SHP77 treated with DMSO at 0.1 percent for 48 hours (cell line): ENCODE results near the gene SDSL.

Source experiments
- DNase-seq: peaks from one replicate; lab custom pipeline; 2025; lab: John Stamatoyannopoulos, UW

Gene SDSL

DNA sequence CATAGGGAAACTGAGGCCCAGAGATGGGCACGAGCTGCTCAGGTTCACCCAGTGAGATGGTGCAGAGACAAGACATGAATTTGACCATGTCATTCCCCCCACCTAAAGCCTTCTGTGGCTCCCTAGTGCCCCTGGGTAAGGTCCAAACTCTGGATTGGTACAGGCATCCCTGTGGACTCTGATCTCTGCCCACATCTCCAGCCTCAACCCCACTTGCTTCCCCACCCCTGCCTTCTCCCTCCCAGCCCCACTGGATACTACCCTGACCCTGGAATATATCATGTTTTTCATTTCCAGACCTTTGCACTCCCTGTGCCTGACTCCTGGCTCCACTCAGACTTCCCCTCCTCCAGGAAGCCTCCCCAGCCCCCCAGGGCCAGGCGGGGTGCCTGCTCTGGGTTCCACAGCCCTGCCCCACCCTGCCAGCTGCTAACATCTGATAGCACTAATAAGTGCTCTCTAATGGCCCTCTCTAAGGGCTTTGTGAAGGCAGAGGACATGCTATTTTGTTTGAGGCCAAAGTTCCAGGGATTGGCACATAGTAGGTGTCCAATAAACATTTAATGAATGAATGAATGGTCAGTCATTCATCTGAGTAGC is 1.1 kb upstream of the SDSL start:
- no peak for DNase-seq

DNA sequence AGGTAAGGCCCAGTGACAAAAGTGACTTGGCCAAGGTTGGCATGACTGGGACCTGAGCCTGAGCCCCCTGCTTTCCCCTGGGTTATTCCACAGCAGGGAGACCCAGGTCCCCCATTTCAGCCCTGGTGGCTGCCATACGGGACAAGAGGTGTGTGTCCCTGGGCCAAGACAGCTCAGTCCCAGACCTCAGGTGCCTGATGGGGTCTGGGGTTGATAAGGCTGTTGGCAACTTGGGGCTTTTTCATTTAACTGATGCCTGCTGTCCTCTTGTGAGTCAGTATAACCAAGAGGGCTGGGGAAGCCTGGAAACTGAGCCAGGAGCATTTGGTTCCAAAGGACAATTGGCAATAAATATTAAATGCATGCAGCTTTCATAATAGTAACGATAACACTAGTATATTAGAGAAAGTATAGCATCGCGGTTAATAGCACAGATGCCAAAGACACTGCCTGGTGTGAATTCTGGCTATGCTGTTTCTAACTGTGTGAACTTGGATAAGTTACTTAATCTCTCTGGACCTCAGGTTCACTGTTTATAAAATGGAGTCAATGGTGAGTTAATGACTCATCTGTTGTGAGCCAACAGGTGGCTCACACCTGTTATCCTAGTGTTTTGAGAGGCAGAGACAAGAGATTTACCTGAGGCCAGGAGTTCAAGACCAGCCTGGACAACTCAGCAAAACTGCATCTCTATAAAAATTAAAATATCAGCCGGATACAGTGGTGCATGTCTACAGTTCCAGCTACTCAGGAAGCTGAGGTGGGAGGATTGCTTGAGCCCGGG is 898 bp downstream of the SDSL start:
- no peak for DNase-seq

DNA sequence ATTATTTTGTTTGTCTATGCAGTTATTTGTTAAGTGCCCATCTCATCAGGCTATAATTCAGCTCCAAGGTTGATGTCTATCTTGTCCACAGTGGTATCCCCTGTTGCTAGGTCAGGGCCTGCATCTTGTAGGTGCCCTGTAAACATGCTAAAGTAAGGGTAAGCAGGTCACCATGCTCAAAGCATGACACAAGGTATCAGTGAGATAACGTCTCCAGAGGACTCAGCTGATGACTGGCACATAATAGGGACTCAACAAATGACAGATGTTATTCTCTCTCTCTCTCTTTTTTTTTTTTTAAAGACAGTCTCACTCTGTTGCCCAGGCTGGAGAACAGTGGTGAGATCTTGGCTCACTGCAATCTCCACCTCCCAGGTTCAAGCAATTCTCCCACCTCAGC is 2.3 kb downstream of the SDSL start:
- no peak for DNase-seq

DNA sequence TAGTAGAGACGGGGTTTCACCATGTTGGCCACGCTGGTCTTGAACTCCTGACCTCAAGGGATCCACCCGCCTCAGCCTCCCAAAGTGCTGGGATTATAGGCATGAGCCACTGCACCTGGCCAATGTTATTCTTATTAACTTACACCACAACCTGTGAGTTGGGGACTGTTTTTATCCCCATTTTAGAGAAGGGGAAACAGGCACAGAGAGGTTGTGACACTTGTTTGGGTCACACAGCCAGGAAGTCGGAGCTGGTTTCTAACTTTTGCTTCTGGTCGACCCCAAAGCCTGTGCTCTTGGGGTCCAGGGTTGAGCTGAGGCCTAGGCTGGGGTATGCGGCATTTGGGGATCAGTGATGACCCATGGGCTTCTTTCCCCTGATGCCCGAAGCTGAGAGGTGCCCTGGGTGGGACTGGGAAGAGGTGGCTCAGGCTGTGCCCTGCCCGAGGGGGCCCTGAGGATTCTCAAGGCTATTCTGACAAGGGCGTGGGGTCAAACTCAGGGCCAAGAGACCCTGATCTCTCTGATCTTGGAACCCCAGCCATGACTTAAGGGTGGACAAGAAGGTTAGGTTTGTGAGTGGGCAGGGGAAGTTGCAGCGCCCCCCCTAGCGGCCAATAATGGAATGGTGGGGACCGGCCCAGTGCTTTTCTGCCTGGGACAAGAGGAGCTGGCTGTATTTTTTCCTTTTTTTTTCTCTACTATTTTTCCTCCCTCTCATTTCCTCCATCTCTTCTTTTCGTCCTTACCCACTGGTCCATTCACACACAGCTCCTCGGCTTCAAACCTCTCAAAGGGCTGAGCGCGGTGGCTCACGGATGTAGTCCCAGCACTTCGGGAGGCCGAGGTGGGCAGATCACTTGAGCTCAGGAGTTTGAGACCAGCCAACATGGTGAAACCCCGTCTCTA is 3.0 kb downstream of the SDSL start:
- DNase-seq, result peak; percentile 31

DNA sequence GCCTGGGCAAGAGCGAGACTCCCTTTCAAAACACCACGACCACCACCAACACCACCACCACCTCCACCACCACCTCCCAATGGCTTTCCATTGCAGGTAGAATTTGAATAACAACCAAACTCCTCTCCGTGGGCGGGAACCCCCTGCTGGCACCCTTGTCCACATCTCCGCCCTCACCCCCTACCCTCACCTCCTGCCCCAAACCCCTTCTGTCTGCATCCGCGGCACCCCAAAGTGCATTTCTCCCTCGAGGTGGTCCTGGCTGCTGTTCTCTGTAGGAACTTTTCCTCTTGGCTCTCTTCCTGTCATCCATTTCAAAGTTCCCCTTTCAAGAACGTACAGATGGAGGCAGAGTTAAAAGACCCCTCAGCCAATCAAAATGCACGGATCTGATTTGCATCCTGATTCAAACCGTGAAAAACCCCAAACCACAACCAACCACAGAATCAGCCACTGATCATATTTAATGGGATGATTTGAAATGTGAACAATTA is 3.8 kb downstream of the SDSL start:
- no peak for DNase-seq

DNA sequence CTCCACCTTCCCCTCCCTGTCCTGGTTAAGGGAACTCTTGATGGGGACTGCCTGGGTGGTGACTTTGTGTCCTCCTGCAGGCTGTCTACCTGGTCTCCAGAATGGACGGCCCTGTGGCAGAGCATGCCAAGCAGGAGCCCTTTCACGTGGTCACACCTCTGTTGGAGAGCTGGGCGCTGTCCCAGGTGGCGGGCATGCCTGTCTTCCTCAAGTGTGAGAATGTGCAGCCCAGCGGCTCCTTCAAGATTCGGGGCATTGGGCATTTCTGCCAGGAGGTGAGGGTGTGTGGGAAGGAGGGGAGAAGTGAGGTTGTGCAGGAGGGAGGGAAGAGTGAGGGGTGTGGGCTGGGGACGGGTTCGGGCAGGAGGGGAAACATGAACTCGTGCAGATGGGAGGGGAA is 5.7 kb downstream of the SDSL start:
- no peak for DNase-seq

DNA sequence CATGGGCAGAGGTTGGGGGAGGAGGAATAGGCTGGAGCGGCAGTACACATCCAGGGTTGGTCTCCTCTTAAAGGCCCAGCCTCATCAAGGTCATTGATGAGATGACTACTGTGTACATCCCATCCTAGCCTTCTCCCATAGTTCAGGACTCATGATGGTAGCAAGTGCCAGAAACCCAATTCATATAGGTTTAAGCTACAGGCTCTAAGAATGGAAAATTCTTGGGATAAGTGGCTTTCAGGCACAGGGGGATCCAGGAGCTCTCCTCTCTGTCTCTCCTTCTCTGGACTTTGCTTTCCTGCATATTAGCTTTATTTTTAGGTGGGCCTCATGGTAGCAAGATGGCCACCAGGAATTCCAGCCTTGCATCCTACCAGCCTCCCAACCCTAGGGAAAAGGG is 6.3 kb downstream of the SDSL start:
- DNase-seq, result no peak

DNA sequence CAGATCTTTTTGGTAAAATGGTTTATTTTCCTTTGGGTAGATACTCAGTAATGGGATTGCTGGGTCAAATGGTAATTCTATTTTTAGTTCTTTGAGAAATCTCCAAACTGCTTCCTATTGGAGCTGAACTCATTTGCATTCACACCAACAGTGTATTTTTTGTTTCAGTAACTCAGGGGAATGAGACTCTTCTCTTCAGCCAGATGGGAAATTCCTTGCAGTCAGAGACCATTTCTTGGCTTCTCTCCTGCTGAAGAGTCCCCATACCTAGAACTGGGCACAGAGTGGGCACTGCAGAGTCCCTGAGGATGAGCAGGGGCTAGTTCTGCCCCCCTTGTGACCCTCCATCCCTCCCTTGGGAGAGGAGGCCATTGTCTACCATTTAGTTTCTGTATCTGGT is 10.8 kb downstream of the SDSL start:
- no peak for DNase-seq

DNA sequence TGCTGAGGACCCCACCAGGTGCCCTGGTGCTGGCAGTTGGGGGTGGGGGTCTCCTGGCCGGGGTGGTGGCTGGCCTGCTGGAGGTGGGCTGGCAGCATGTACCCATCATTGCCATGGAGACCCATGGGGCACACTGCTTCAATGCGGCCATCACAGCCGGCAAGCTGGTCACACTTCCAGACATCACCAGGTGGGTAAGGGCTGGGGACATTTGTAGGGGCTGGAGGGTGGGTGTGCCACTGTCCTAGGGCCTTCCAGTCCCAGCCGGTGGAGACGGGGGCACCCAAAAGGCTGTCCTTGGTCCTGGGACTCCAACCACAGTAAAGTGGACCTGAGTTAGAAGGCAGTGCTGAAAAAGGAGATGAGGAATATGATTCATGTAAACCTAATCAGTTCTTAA is 13.2 kb downstream of the SDSL start:
- DNase-seq, result no peak

DNA sequence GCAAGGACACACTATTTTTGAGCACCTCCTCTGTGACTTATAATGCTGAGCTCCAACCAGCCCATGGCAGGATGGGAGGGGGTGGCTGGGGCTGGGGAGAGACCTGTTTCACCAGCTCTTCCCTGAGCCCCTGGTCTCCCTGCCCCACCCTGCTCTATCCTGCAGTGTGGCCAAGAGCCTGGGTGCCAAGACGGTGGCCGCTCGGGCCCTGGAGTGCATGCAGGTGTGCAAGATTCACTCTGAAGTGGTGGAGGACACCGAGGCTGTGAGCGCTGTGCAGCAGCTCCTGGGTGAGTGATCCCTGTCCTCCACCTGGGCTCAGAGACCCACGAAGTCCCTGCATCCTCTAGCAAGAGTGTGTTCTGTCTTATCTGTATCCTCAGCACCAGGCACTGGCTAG is 14.4 kb downstream of the SDSL start:
- no peak for DNase-seq

DNA sequence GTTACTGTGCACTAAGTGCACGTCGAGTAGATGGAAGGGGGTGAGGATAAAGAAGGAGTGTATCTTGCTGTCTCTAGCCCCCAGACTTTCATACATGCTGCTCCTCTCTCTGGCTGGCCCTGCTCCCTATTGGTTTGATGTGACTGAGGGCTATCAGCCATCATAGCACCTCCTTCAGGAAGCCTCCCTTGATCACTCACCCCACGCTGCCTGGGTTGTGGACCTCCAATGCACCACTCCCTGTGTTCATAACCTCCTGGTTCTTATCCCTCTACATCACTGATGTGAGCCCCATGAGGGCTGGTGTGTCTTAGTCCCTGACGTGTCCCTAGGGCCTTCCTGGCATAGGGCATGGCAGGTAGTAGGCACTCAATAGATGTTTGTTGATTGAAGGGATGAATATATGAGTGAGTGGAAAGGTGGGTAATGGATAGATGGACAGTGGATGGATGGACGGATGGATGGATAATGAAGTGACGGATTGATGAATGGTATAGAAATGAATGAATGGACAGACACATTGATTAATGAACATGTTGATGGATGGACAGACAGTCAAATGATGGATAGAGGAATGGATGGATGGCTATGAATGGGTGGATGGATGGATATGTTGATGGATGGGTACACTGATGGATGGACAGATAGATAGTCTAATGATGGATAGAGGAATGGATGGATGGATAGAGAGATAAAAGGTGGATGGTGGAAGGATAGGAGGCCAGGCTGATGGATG is 15.0 kb downstream of the SDSL start:
- DNase-seq, result no peak

DNA sequence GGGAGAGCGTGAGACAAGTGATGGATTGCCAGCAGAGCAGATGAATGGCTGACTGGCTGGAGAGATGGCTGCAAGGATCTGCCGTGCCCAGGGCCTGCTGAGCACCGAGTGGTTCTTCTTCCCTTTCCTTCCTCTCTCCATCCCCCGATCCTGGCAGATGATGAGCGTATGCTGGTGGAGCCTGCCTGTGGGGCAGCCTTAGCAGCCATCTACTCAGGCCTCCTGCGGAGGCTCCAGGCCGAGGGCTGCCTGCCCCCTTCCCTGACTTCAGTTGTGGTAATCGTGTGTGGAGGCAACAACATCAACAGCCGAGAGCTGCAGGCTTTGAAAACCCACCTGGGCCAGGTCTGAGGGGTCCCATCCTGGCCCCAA is 15.5 kb downstream of the SDSL start:
- DNase-seq, result no peak

DNA sequence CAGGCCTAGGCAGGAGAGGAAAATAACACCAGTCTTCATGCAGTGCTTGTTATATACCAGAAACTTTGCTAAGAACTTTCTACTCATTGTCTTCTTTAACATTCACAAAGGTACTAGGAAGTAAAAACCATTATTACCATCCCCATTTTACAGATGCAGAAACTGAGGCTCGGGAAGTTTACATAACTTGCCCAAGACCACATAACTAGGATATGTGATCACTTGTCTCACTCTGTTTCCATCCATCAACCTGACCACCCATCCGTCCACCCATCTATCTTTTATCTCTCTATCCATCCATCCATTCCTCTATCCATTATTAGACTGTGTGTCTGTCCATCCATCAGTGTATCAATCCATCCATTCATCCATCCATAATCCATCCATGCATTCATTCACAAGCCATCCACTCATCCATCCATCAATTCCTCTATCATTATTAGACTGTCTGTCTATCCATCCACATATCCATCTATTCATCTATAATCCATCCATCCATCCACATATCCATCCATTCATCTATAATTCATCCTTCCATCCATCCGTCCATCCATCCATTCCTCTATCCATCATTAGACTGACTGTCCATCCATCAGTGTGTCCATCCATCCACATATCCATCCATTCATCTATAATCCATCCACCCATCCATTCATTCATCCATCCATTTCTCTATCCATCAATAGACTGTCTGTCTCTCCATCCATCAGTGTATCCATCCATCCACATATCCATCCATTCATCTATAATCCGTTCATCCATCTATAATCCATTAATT is 16.5 kb downstream of the SDSL start:
- DNase-seq, result no peak

DNA sequence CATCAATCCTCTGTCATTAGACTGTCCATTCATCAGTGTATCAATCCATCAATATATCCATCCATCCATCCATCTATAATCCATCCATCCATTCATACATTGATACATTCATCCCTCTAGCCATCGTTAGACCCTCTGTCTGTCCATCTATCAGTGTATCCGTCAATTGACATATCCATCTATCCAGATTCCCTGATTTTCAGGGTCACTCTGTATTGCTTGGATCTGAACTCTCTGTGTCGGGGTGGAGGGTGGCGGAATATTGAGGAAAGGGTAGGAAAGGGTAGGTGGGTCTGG is 17.1 kb downstream of the SDSL start:
- DNase-seq, result no peak

DNA sequence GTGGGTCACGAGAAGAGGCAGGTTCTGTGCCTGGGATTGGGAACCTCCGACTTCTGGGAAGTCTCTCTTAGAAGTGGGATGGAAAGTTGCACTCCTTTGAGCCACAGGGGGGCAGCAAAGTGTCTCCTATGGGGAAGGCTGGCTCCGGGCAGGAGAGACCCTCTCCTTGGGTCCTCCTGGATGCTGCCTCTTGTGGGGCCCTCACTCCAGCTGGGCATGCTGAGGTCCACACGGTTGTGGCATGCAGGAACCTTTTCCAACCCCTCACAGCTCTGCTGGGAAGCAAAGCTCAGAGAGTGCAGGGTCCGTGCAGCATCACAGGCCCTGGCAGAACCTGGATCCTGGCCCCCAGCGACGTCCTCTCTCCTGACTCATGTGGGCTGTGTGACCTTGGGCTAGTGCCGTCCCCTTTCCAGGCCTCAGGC is 17.4 kb downstream of the SDSL start:
- peak; percentile 67 for DNase-seq

DNA sequence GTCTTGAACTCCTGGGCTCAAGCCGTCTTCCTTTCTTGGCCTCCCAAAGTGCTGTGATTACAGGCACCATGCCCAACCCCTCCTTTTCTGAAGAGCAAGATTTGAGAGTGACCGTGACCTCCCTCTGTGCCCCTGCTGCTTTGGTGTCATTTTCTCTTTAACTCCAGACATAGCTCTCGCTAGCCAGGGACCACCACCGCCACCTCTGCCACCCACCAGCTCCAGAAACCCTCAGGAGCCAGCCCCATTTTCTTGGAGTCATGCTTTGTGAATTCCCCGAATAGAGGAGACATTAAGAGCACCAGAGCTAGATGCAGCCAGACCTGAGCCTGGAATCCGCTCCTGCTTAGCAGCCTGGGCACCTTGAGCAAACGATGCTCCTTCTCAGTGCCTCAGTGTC is 18.2 kb downstream of the SDSL start:
- no peak for DNase-seq

DNA sequence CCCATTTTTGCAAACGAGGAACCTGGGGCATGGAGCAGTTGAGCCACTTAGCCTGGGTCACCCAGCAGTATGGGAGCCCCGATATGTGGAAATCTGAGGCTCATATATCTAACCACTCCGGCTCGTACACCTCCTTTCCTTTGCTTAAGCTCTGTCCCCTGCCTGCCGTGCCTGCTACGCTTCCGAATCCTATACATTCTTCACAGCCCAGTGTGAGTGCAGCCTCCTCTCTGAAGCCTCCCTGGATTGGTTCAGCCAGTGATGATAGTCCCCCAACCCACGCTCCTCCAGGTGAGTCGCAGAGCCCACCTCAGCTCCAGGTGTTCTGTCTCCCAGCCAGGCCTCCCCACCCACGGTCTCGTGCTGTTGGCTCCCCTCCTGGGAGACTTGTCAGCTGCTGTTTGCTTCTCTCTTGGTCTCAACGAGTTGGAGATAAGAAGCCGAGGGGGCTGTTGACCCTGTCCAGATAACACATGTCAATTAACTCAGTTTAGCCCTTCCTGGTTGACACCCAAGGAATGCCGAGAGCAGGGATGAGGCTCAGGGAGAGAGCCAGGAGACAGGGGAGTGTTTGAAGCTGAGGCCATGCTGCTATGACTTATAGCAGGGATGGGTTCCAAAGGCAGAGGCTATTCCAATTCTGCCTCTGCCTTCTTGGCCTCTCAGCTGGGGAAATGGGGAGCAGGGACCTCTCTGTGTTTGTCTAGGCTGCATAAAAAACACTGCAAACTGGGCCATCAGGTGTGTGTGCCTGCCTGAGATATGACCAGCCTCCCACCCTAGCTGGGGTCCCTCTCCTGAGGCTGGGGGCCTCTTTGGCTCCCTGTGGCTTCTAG is 19.0 kb downstream of the SDSL start:
- DNase-seq, result no peak

DNA sequence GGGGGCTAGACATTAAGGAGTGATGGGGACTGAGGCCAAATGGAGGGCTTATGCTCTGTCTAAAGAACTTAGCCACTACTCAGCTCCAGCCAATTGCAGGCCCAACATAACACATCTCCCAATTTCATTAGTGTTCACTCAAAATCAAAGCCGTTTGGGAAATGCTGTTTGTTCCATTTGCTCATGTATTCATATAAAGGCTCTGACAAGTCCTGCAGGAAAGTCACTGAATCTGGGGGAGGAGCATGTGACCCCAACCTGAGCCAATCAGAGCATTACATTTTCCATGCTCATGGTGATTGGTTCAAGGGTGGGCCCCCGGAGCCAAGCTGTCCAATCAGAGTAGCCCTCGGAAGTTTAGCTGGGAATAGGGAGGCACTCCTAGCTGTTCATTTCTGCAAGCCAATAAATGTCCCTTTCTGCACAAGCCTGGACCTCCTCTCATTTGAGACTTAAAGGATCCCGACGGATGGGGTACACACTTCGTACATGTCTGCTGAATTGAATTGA is 20.9 kb downstream of the SDSL start:
- DNase-seq, result no peak

DNA sequence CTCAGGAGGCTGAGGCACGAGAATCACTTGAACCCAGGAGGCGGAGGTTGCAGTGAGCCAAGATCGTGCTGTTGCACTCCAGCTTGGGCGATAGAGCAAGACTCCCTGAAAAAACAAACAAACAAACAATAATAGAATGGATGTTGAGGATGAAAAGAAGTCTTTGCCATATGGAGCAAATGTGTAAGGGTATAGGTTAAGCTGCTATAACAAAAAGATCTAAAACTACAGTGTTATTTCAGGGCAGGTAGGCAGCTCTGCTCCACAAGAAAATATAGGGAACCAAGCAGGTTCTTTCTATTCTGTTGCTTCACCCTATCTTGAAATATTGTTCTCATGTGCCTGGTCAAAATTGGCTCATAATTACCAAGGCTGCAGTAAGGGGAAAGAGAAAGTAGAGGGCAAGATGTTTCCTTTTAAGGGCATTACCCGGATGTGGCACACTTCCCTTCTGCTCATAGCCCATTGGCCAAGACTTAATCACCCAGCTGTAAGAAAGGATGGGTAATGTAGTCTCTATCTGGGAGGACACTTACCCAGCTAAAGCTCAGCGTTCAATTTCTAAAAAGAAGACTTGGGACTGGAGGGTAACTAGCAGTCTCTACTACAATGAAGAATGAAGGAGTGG is 23.5 kb downstream of the SDSL start:
- DNase-seq, result no peak

DNA sequence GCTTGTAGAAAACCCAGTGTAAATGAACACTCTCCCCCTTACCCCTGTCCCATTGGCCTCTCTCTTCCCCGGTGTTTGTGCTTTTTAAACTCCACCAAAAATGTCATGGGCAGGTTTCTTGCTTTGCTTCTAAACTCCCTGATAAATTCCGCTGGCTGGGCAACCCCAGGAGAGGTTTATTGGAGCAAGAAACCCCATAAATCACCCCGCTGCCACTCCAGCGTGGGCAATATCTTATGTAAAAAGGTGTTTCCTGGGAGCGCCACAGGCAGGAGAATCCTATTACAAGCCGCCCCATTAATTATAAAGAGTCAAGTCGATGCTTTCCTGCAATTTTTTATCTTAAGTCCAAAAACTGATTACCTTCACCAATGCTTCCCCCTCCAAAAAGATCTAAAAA is 26.7 kb downstream of the SDSL start:
- no peak for DNase-seq
